ENCODE results near the gene ADAT1.

Gene ADAT1

GRCh38 chr16:75622761-75623605 lies at the start of gene ADAT1:
ADAT1 (minus strand) TSS chr16:75623281; CDS start chr16:75620799, 2,482 bp downstream.
- DNase-seq, result peak; percentile 97

GRCh38 chr16:75667503-75667902 lies 44.4 kb upstream of the ADAT1 start:
- no peak for DNase-seq

GRCh38 chr16:75660726-75661302 lies 37.7 kb upstream of the ADAT1 start:
- DNase-seq, result peak; percentile 18

GRCh38 chr16:75660321-75660720 lies 37.2 kb upstream of the ADAT1 start:
- peak; percentile 50 for DNase-seq

GRCh38 chr16:75658175-75658574 lies 35.1 kb upstream of the ADAT1 start:
- DNase-seq, result no peak

GRCh38 chr16:75653922-75654321 lies 30.8 kb upstream of the ADAT1 start:
- no peak for DNase-seq

GRCh38 chr16:75648265-75649076 lies 25.4 kb upstream of the ADAT1 start:
- DNase-seq, result peak; percentile 86

GRCh38 chr16:75647492-75648264 lies 24.6 kb upstream of the ADAT1 start, which contains the start of the genes KARS1 and TERF2IP:
KARS1 (minus strand) TSS chr16:75647665; CDS start chr16:75647639, 26 bp downstream.
TERF2IP (plus strand) TSS chr16:75647773; CDS start chr16:75647883, 110 bp downstream.
- peak; percentile 96 for DNase-seq

GRCh38 chr16:75647112-75647491 lies 24.0 kb upstream of the ADAT1 start:
- DNase-seq, result no peak

- DNase-seq, result no peak
Measured at GRCh38 chr16:75644240-75645012, 21.3 kb upstream of the ADAT1 start.

GRCh38 chr16:75640598-75640997 lies 17.5 kb upstream of the ADAT1 start:
- no peak for DNase-seq

GRCh38 chr16:75635036-75635435 lies 12.0 kb upstream of the ADAT1 start:
- no peak for DNase-seq

- DNase-seq, result no peak
Measured at GRCh38 chr16:75632857-75633256, 9.8 kb upstream of the ADAT1 start.

GRCh38 chr16:75630052-75630451 lies 7.0 kb upstream of the ADAT1 start:
- no peak for DNase-seq

- no peak for DNase-seq
Measured at GRCh38 chr16:75629132-75629531, 6.1 kb upstream of the ADAT1 start.

- DNase-seq, result no peak
Measured at GRCh38 chr16:75628351-75628750, 5.3 kb upstream of the ADAT1 start.

GRCh38 chr16:75627851-75628250 lies 4.8 kb upstream of the ADAT1 start:
- DNase-seq, result no peak

- no peak for DNase-seq
Measured at GRCh38 chr16:75626806-75627205, 3.7 kb upstream of the ADAT1 start.

GRCh38 chr16:75624921-75625334 lies 1.8 kb upstream of the ADAT1 start:
- no peak for DNase-seq

- peak; percentile 13 for DNase-seq
Measured at GRCh38 chr16:75621170-75621477, 2.0 kb downstream of the ADAT1 start.

- DNase-seq, result no peak
Measured at GRCh38 chr16:75620326-75621169, 2.5 kb downstream of the ADAT1 start.
